Measurements from ENCODE around the gene CAMKMT. TPM values are rescaled to one million over a fixed set of nuclear protein-coding genes. Genes with fewer than 3 reads are reported as not detected.

The CAMKMT gene
- total and polyA plus RNA-seq, 8 donors = 1.4 to 27.4 (median 6.2) TPM

- Histone ChIP-seq H3K4me1 (peaks cover 0 to 5% (median 0%) of the 10 kb centered on the region in 4 donors), H3K27ac (no peak overlapping the region), H3K36me3 (no peaks in the 10 kb centered on the region), H3K4me3 (no peak overlapping the region), H3K27me3 (no peaks in the 10 kb centered on the region), H3K9me3 (no peaks in the 10 kb centered on the region)
- no peak for DNase-seq
- TF ChIP-seq POLR2AphosphoS5 (IDR thresholded peaks at IDR 0.05) = no peak
- no peak for TF ChIP-seq EP300 (IDR thresholded peaks at IDR 0.05)
- TF ChIP-seq POLR2A (IDR thresholded peaks at IDR 0.05) = no peak
- TF ChIP-seq CTCF (IDR thresholded peaks at IDR 0.05) = no peak
- WGBS, 5 donors = 90 to 95% (median 91%) methylated on average over 8 of the region's 8 CpGs
- intact Hi-C loops (cut with DNase I; ENCODE audit: low total_unique reads) = no loop called here
Measured at GRCh38 chr2:44751754-44752479, 390.2 kb downstream of the CAMKMT start.

DNA sequence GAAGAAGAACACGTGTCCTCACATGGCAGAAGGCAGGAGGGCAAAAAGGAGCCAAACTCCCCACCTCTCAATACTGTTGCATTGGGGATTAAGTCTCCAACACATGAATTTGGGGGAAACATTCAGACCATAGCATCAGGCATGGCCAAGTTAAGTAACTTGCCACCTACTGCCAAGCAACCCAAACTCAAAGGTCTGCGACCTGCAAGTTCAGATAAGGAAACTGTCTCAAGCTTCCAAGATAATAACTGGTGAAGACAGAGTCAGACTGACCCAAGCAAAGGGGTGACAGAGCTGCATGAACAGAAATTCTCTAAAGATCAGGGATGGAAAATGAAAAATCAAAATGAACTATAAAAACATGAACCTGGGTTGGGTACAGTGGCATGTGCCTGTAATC, 391.0 kb downstream of the CAMKMT start:
- Histone ChIP-seq H3K36me3 (no peaks in the 10 kb centered on the region), H3K27ac (no peak overlapping the region), H3K27me3 (no peaks in the 10 kb centered on the region), H3K4me3 (no peak overlapping the region), H3K4me1 (peaks cover 0 to 5% (median 0%) of the 10 kb centered on the region in 4 donors), H3K9me3 (no peaks in the 10 kb centered on the region)
- DNase-seq = no peak
- TF ChIP-seq EP300 (IDR thresholded peaks at IDR 0.05) = no peak
- TF ChIP-seq POLR2AphosphoS5 (IDR thresholded peaks at IDR 0.05) = no peak
- TF ChIP-seq POLR2A (IDR thresholded peaks at IDR 0.05) = no peak
- no peak for TF ChIP-seq CTCF (IDR thresholded peaks at IDR 0.05)
- WGBS, 5 donors = 96 to 100% (median 96%) methylated on average over 2 of the region's 2 CpGs
- intact Hi-C loops (cut with DNase I; ENCODE audit: low total_unique reads) = no loop called here

DNA sequence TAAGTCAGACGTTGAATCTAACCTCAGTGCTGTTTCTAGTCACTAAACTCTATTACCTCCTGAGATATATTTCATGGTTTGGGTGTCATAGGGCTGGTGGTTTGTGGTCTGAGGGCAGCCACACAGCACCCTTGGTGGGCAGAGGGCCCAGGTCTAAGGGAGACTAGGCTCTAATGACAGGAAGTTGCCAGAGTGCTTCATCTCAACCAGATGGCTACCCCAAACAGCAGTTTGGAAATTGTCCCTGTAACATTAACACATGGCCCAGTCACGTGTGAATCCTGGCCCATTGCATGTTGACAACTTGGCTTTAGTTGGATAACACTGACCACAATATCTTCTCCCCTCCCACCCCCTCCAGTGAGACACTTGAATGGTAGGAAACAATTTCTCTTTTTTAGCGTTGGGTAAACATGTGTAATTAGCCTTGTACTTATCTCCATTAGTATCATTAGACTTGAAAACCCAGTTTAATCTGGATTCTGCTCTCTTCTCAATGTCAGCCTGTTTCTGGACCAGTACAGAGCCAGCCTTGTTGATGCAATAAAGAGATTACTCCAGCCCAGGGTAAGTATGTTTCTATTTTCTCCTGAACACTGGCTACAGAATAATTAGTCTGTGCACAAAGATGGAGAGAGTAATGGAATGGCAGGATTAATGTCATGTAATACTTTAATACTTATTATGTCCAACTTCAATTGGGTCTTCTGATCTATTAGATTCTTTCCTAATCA, 392.0 kb downstream of the CAMKMT start:
- peak in 1 of 2 donors; percentile 60 for DNase-seq
- intact Hi-C loops (cut with DNase I; ENCODE audit: low total_unique reads) = no loop called here
- Histone ChIP-seq H3K4me1 (peaks cover 0 to 5% (median 0%) of the 10 kb centered on the region in 4 donors), H3K4me3 (no peak overlapping the region), H3K27me3 (no peaks in the 10 kb centered on the region), H3K27ac (no peak overlapping the region), H3K36me3 (no peaks in the 10 kb centered on the region), H3K9me3 (no peaks in the 10 kb centered on the region)
- 42 to 56% (median 53%) methylated on average over 3 of the region's 3 CpGs for WGBS, 5 donors
- TF ChIP-seq EP300 (IDR thresholded peaks at IDR 0.05) (no peak), POLR2A (IDR thresholded peaks at IDR 0.05) (no peak), POLR2AphosphoS5 (IDR thresholded peaks at IDR 0.05) (no peak), CTCF (IDR thresholded peaks at IDR 0.05) (no peak)

DNA sequence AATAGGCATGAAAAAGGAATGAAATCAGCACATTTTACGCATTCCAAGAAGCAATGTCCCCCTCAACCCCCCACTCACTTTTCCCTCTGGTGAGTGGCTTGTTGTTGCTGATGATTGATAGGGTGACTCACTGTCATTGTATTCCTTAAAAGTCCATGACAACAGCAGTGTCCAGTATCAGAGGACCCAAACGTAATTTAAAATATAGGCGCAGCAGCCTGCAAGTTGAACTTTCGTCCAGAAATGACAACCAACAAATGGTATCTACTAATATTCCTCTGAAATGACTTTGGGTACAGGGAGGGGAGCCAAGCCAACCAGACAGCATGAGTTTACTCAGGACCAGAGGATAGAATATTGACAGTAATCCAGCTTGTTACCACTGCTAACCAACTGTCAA, 396.8 kb downstream of the CAMKMT start:
- 87 to 96% (median 93%) methylated on average over 4 of the region's 4 CpGs for WGBS, 5 donors
- no peaks in the 10 kb centered on the region for H3K36me3 ChIP-seq
- intact Hi-C loops (cut with DNase I; ENCODE audit: low total_unique reads) = no loop called here

More for the DNA sequence above, 396.8 kb downstream of the CAMKMT start:
- Histone ChIP-seq H3K4me3 (no peak overlapping the region), H3K4me1 (peaks cover 0 to 3% (median 0%) of the 10 kb centered on the region in 4 donors), H3K9me3 (no peaks in the 10 kb centered on the region), H3K27me3 (no peaks in the 10 kb centered on the region), H3K27ac (no peak overlapping the region)
- no peak for TF ChIP-seq POLR2A (IDR thresholded peaks at IDR 0.05)
- TF ChIP-seq CTCF (IDR thresholded peaks at IDR 0.05) = no peak
- no peak for TF ChIP-seq POLR2AphosphoS5 (IDR thresholded peaks at IDR 0.05)
- no peak for TF ChIP-seq EP300 (IDR thresholded peaks at IDR 0.05)
- DNase-seq = no peak
